A673 (cell line): ENCODE results near the gene GABRB2. TPM values are rescaled to one million over a fixed set of nuclear protein-coding genes. Genes with fewer than 3 reads are reported as not detected.

ENCODE experiments used
- BruUV-seq: library from RNA; stranded (reverse); fragments of 400-500 nt; replicated peaks from 2 replicates; lab custom pipeline; 2021; lab: Mats Ljungman, UMichigan
- CTCF ChIA-PET: fragments of 300-600 bp; sonication (Branson Sonifier 250); formaldehyde crosslinking; loops from one replicate; lab custom pipeline; 2022; ENCODE audit warnings: antibody characterized with exemption; lab: Charles Lee
- POLR2A ChIA-PET: fragments of 300-600 bp; sonication (Branson Sonifier 250); formaldehyde crosslinking; loops from one replicate; lab custom pipeline; 2022; ENCODE audit warnings: antibody characterized with exemption; ENCODE audit not compliant: low non-redundant PET; lab: Charles Lee
- DNase-seq: peaks from one replicate; pipeline ENCODE4 v3.0.0-alpha.2; 2015; ENCODE audit warnings: low spot score
- H3K27ac ChIP-seq: fragments of 200-600 bp; sonication (generic); 2 replicates; pipeline ENCODE4 v1.5.1; 2016; ENCODE audit warnings: mixed run types, low read depth, mild to moderate bottlenecking, mixed read lengths, antibody characterized with exemption, low read length; ENCODE audit not compliant: poor library complexity, severe bottlenecking
- H3K27me3 ChIP-seq: fragments of 200-600 bp; sonication (generic); replicated peaks from 2 replicates; pipeline ENCODE4 v1.6.1; 2017; ENCODE audit warnings: mixed run types, low read depth, mild to moderate bottlenecking, mixed read lengths, antibody characterized with exemption, low read length; ENCODE audit not compliant: insufficient read depth, poor library complexity
- H3K36me3 ChIP-seq: fragments of 200-600 bp; sonication (generic); 2 replicates; pipeline ENCODE4 v1.6.1; 2016; ENCODE audit warnings: mixed run types, mild to moderate bottlenecking, mixed read lengths, antibody characterized with exemption, low read length; ENCODE audit not compliant: insufficient read depth, poor library complexity, severe bottlenecking
- H3K4me1 ChIP-seq: fragments of 200-600 bp; sonication (generic); 2 replicates; pipeline ENCODE4 v1.6.1; 2017; ENCODE audit warnings: mixed run types, mild to moderate bottlenecking, mixed read lengths, antibody characterized with exemption, low read length; ENCODE audit not compliant: insufficient read depth, poor library complexity, severe bottlenecking
- H3K4me3 ChIP-seq: fragments of 200-600 bp; sonication (generic); 2 replicates; pipeline ENCODE4 v1.5.1; 2016; ENCODE audit warnings: low read depth, mixed run types, mild to moderate bottlenecking, mixed read lengths, low read length; ENCODE audit not compliant: poor library complexity, severe bottlenecking
- H3K9me3 ChIP-seq: fragments of 200-600 bp; sonication (generic); 2 replicates; pipeline ENCODE4 v1.6.1; 2016; ENCODE audit warnings: mixed run types, low read depth, mild to moderate bottlenecking, mixed read lengths, antibody characterized with exemption, low read length; ENCODE audit not compliant: poor library complexity, severe bottlenecking
- EZH2 ChIP-seq: fragments of 200-600 bp; sonication (generic); IDR thresholded peaks from 2 replicates; pipeline ENCODE4 v1.6.1; 2017; ENCODE audit warnings: borderline replicate concordance, low read depth, mild to moderate bottlenecking, mixed read lengths, antibody characterized with exemption, low read length; ENCODE audit not compliant: poor library complexity, severe bottlenecking
- intact Hi-C: fragments of 100-400 bp; cut with micrococcal nuclease; formaldehyde crosslinking; loops from one replicate; pipeline ENCODE4 v1.10.0; 2022; ENCODE audit not compliant: unreplicated experiment
- total RNA-seq: library from RNA; stranded (reverse); gene quantifications from 2 replicates; pipeline ENCODE4 v1.2.3, GENCODE V29; 2021
- TF ChIP-seq, protein P1 (sequence below): fragments of 300-800, 200-600 bp; sonication (generic); conservative IDR thresholded peaks from 2 replicates; pipeline ENCODE4 v1.5.1; 2017; ENCODE audit warnings: low read depth, mild to moderate bottlenecking, antibody characterized with exemption, low read length, moderate library complexity, mixed read lengths

The GABRB2 gene
- total RNA-seq, 1 experiment from 2014 or later, result not detected

DNA sequence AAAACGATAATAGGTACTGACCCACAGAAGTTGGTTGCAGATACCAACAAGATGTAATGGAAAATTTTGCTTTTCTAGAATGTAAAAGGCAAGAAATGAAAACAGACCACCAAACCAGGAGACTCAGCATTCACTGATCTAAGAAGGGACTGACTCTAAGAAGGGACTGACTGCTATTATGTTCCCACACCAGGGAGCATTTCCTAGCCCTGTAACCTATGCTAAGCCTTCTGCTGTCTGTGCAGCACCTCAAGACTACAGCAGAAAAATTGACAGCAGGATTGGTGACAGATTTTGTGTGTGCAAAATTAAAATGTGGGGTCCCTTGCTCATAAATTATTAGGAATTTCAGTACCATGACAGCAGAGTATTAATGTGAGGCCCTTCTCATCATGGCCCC is 154.8 kb downstream of the GABRB2 start:
- POLR2A ChIA-PET, result interaction anchor here (0.9 kb wide), 1 partner anchor 1788 kb away, joined by 3 read pairs; no protein-coding TSS in a partner anchor
- Histone ChIP-seq H3K4me3 (no peak overlapping the region), H3K4me1 (no peaks in the 10 kb centered on the region), H3K36me3 (no peaks in the 10 kb centered on the region), H3K9me3 (no peaks in the 10 kb centered on the region), H3K27ac (no peak overlapping the region), H3K27me3 (peaks cover 4% of the 10 kb centered on the region)
- BruUV-seq, result no TSS peak
- TF ChIP-seq, protein P1, sequence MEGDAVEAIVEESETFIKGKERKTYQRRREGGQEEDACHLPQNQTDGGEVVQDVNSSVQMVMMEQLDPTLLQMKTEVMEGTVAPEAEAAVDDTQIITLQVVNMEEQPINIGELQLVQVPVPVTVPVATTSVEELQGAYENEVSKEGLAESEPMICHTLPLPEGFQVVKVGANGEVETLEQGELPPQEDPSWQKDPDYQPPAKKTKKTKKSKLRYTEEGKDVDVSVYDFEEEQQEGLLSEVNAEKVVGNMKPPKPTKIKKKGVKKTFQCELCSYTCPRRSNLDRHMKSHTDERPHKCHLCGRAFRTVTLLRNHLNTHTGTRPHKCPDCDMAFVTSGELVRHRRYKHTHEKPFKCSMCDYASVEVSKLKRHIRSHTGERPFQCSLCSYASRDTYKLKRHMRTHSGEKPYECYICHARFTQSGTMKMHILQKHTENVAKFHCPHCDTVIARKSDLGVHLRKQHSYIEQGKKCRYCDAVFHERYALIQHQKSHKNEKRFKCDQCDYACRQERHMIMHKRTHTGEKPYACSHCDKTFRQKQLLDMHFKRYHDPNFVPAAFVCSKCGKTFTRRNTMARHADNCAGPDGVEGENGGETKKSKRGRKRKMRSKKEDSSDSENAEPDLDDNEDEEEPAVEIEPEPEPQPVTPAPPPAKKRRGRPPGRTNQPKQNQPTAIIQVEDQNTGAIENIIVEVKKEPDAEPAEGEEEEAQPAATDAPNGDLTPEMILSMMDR, result no peak
- TF ChIP-seq EZH2, result no peak
- no peak for DNase-seq
- CTCF ChIA-PET, result no interaction called here
- intact Hi-C loops, result no loop called here

DNA sequence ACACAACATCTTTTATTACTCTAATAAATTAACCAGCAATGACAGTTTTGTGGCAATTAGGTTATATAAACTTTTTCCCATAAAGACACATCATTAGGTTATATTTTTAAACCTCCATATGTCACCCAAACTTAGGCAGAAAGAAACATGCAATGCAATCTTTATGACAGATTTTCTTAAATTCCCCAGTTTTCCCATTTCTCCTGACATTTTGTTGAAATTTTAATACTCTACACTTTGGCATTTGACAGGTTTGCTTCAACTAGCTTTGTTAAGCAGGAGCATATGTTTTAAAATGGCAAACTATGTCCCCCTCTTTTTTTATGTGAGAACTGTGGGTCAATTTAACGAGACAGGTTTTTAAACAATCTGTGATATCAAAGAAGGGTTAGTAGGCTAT is 155.5 kb downstream of the GABRB2 start:
- intact Hi-C loops, result no loop called here
- CTCF ChIA-PET, result no interaction called here
- no peak for DNase-seq
- TF ChIP-seq, protein P1, result no peak
- TF ChIP-seq EZH2, result no peak
- Histone ChIP-seq H3K4me1 (no peaks in the 10 kb centered on the region), H3K27me3 (peaks cover 4% of the 10 kb centered on the region), H3K4me3 (no peak overlapping the region), H3K9me3 (no peaks in the 10 kb centered on the region), H3K36me3 (no peaks in the 10 kb centered on the region), H3K27ac (no peak overlapping the region)
- POLR2A ChIA-PET, result no interaction called here
- no TSS peak for BruUV-seq

DNA sequence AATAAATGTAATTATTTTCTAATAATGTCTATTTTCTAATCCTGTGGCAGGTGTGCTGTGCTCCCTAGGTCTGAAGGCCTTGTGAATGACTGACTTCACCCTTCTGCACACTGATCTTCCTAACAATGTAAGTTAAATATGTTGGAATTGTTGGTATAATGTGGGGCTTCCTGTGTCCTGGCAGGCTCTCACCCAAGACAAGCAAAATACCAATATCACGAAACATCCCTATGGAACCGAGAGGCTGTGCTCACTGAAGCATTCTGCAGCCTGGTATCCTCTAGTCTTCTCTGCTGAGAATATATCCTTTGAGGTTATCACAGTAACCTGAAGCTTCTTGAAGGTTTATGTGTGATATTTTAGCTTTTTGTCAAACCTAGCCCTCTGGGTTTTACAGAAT is 159.4 kb downstream of the GABRB2 start:
- BruUV-seq, result no TSS peak
- no peak for DNase-seq
- ChIA-PET CTCF (no interaction called here), POLR2A (no interaction called here)
- no peak for TF ChIP-seq EZH2
- TF ChIP-seq, protein P1, result no peak
- H3K9me3 ChIP-seq, result no peaks in the 10 kb centered on the region
- intact Hi-C loops, result no loop called here
- no peak overlapping the region for H3K27ac ChIP-seq
- no peaks in the 10 kb centered on the region for H3K4me1 ChIP-seq
- no peaks in the 10 kb centered on the region for H3K36me3 ChIP-seq
- H3K4me3 ChIP-seq, result no peak overlapping the region
- peaks cover 8% of the 10 kb centered on the region for H3K27me3 ChIP-seq
